BJ (cell line): ENCODE results near the gene MPP3. TPM values are rescaled to one million over a fixed set of nuclear protein-coding genes. Genes with fewer than 3 reads are reported as not detected.
A peak's percentile ranks its signal among the peaks of the same experiment; 100 is the strongest.

Source experiments
- CTCF ChIA-PET: fragments of 350-600 bp; formaldehyde crosslinking; extraction: SDS; loops from one replicate; lab custom pipeline; 2021; ENCODE audit warnings: antibody characterized with exemption, inconsistent platforms; lab: Yijun Ruan, JAX
- POLR2A ChIA-PET: fragments of 300-600 bp; sonication (Branson Sonifier 250); formaldehyde crosslinking; extraction: SDS; loops from one replicate; lab custom pipeline; 2021; ENCODE audit warnings: antibody characterized with exemption; lab: Charles Lee
- DNase-seq: peaks from one replicate; pipeline ENCODE4 v3.0.0-alpha.2; 2011; ENCODE audit warnings: low read depth
- H3K27me3 ChIP-seq: 2 replicates; pipeline ENCODE4 v1.6.0; 2011; ENCODE audit warnings: low read length; ENCODE audit not compliant: control insufficient read depth, insufficient read depth
- H3K36me3 ChIP-seq: 2 replicates; pipeline ENCODE4 v1.5.1; 2011; ENCODE audit warnings: low read length; ENCODE audit not compliant: control insufficient read depth, insufficient read depth
- H3K4me3 ChIP-seq: 2 replicates; pipeline ENCODE4 v1.5.1; 2011; ENCODE audit warnings: low read depth, mild to moderate bottlenecking, control low read depth, low read length
- polyA plus RNA-seq: library from polyadenylated mRNA; depleted of rRNA; stranded (reverse); fragments of >200 nt; gene quantifications from 2 replicates; pipeline ENCODE4 v1.2.3, GENCODE V29; 2011
- TF ChIP-seq, protein P1 (sequence below): IDR thresholded peaks from 2 replicates; pipeline ENCODE4 v1.5.1; 2011; ENCODE audit warnings: low read depth, mild to moderate bottlenecking, control low read depth, inconsistent platforms, low read length, moderate library complexity; ENCODE audit not compliant: insufficient read depth

MPP3 gene
- polyA plus RNA-seq, 1 experiment, result 7.9 TPM

- H3K36me3 ChIP-seq, result no peaks in the 10 kb centered on the region; the same call in 1 of the 2 replicates
- H3K4me3 ChIP-seq, result no peak overlapping the region
- TF ChIP-seq, protein P1, sequence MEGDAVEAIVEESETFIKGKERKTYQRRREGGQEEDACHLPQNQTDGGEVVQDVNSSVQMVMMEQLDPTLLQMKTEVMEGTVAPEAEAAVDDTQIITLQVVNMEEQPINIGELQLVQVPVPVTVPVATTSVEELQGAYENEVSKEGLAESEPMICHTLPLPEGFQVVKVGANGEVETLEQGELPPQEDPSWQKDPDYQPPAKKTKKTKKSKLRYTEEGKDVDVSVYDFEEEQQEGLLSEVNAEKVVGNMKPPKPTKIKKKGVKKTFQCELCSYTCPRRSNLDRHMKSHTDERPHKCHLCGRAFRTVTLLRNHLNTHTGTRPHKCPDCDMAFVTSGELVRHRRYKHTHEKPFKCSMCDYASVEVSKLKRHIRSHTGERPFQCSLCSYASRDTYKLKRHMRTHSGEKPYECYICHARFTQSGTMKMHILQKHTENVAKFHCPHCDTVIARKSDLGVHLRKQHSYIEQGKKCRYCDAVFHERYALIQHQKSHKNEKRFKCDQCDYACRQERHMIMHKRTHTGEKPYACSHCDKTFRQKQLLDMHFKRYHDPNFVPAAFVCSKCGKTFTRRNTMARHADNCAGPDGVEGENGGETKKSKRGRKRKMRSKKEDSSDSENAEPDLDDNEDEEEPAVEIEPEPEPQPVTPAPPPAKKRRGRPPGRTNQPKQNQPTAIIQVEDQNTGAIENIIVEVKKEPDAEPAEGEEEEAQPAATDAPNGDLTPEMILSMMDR, result no peak
- ChIA-PET CTCF (interaction anchor here (0.7 to 6.1 kb wide), 19 partner anchors 10 to 288 kb away, joined by 3 to 70 read pairs (median 8); partner anchors contain the start of genes CD300LG, MPP2 and PPY), POLR2A (no interaction called here)
- DNase-seq, result no peak
- peaks cover 2% of the 10 kb centered on the region for H3K27me3 ChIP-seq
Observed at GRCh38 chr17:43879723-43880419, 46.9 kb upstream of the MPP3 start.

DNA sequence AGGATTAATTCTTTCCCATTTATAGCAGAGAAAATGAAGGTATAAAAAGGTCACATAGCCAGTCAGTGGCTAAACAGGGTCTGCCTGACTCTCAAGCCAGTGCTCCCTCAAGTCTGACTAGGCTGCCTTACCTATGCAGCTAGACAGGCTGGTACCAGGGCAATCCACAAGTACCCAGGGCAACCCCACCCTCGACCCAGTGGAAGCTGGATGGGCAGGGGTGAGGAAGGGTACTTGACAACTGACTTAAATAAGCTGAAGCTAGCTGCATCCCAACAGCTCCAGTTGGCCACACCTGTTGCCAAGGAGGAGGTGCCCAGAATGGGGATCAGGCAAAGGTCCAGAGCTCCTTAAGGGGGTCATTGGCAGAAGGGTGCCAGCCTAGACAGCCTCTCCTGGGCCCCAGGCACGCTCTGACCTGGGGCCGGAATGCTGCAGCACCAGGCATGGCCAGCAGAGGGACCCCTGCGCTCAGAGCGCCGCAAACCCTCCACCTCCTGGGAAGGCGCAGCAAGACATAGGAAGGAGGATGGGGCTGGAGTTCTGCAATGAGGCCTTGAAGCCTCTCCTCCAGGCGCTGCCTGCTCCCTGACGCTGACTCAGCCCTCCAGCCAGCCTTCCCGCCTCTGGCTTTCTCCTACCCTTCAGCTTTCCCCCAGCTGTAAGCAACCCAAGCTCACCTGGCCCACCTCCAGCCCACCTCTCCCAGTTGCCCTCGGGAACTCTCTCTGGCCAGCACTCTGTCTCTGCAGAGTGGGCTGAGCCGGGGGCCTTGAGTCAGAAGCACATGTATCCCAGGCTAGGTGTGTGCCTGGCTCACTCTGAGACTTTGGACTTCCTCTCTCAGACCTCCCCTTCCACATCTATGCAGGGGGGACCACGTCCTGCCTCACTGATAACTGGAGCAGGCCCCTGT lies 45.6 kb upstream of the MPP3 start:
- TF ChIP-seq, protein P1, result peak; percentile 99
- ChIA-PET POLR2A (no interaction called here), CTCF (interaction anchor here (0.5 to 6.1 kb wide), 33 partner anchors 10 to 898 kb away, joined by 3 to 70 read pairs (median 7); partner anchors contain the start of genes CD300LG, MPP2, PPY and RUNDC1)
- Histone ChIP-seq H3K4me3 (no peak overlapping the region), H3K36me3 (no peaks in the 10 kb centered on the region; the same call in 1 of the 2 replicates), H3K27me3 (peaks cover 2% of the 10 kb centered on the region)
- DNase-seq, result peak; percentile 37

DNA sequence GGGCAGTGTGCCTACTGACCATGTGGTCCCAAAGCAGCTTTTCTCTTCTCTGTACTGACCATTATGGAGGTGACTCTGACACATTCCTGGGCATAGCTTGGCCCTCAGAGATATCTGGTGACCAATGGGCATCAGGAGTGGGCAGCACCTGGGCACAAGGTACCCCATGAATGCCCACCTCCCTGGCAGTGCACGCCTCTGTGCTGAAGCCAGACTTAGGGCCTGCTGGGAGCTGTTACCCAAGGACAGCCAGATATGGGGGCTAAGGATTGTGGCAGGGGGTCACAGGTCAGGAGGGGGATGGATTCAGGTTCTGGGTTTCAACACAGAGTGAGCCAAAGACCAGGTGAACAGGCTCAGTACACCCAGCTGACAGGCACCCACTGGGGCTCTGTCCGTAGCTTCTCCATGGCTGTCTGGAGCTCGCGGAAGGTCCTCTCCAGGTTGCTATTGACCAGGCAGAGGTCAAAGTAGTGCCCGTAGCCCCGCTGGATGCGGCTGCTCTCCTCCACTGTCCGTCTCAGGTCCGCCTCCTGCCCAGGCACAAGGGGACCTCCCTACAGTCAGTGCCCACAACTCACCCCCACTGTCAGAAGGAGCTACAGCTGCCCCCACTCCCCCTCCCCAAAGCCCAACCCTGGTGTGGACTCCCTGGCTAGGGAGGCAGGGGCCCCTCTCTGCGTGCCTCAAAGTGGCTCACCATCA lies 44.7 kb upstream of the MPP3 start:
- H3K36me3 ChIP-seq, result no peaks in the 10 kb centered on the region; the same call in 1 of the 2 replicates
- TF ChIP-seq, protein P1, result no peak
- CTCF ChIA-PET, result interaction anchor here (0.7 to 6.1 kb wide), 30 partner anchors 9 to 290 kb away, joined by 3 to 70 read pairs (median 8); partner anchors contain the start of genes CD300LG, MPP2 and PPY
- H3K27me3 ChIP-seq, result peaks cover 3% of the 10 kb centered on the region
- no peak overlapping the region for H3K4me3 ChIP-seq
- POLR2A ChIA-PET, result no interaction called here
- no peak for DNase-seq

DNA sequence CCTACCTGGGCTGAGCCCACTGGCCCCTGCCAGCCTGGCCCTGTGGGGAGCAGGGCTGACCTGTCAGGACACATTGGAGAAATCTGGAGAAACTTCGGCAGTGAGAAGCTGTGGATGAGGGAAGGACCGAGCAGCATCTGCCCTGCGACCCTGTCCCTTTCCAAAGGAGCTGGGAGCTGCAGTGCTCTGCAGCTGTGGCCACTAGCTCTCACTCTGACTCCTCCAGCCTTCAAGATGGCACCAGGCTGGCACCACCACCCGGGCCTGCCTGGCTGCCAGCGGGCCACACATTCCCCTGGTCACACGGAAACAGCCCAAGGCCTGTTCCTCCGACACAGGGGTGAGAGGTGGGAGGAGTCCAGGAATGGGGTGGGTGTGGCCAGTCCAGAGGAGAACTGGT lies 44.1 kb upstream of the MPP3 start:
- ChIA-PET CTCF (interaction anchor here (2.1 to 6.1 kb wide), 12 partner anchors 8 to 164 kb away, joined by 9 to 70 read pairs (median 18); partner anchors contain the start of genes CD300LG, MPP2 and PPY), POLR2A (no interaction called here)
- Histone ChIP-seq H3K27me3 (peaks cover 3% of the 10 kb centered on the region), H3K36me3 (no peaks in the 10 kb centered on the region; the same call in 1 of the 2 replicates), H3K4me3 (no peak overlapping the region)
- TF ChIP-seq, protein P1, result no peak
- no peak for DNase-seq
